ENCODE data around the gene GRM4.

- TF ChIP-seq CTCF (IDR thresholded peaks at IDR 0.05) (no peak), POLR2AphosphoS5 (IDR thresholded peaks at IDR 0.05) (no peak), POLR2A (IDR thresholded peaks at IDR 0.05) (no peak), EP300 (IDR thresholded peaks at IDR 0.05) (no peak)
Measured at GRCh38 chr6:34194772-34195171, 48.9 kb upstream of the GRM4 start.

Measured in upper lobe of left lung (tissue), 4 donors.